ENCODE data around the gene BMP6. TPM values are rescaled to one million over a fixed set of nuclear protein-coding genes. Genes with fewer than 3 reads are reported as not detected.

The BMP6 gene
- total RNA-seq, 2 experiments from 2014 or later: not detected

- Mint-ChIP-seq H3K4me3 (no peak overlapping the region), H3K27ac (no peak overlapping the region), H3K36me3 (ENCODE audit: low read depth) (no peaks in the 10 kb centered on the region), H3K9me3 (no peaks in the 10 kb centered on the region), H3K27me3 (peaks cover 6% of the 10 kb centered on the region), H3K4me1 (peaks cover 13% of the 10 kb centered on the region)
- CTCF ChIA-PET: interaction anchor here (0.6 kb wide), 1 partner anchor 136 kb away, joined by 4 read pairs; no protein-coding TSS in a partner anchor
- DNase-seq: no peak
- POLR2A ChIA-PET: no interaction called here
These were observed 29.8 kb upstream of the BMP6 start for GRCh38 chr6:7696061-7696460.

GRCh38 chr6:7697432-7697819 lies 28.5 kb upstream of the BMP6 start:
- peak overlapping the region; percentile 42 for H3K27ac Mint-ChIP-seq
- H3K4me3 Mint-ChIP-seq: no peak overlapping the region
- ChIA-PET CTCF (no interaction called here), POLR2A (no interaction called here)
- peaks cover 11% of the 10 kb centered on the region for H3K27me3 Mint-ChIP-seq
- H3K9me3 Mint-ChIP-seq: no peaks in the 10 kb centered on the region
- no peak for DNase-seq
- no peaks in the 10 kb centered on the region for H3K36me3 Mint-ChIP-seq (ENCODE audit: low read depth)
- peaks cover 13% of the 10 kb centered on the region for H3K4me1 Mint-ChIP-seq

- ChIA-PET POLR2A (no interaction called here), CTCF (no interaction called here)
- DNase-seq: no peak
- Mint-ChIP-seq H3K27me3 (peaks cover 13% of the 10 kb centered on the region), H3K27ac (no peak overlapping the region), H3K4me3 (no peak overlapping the region), H3K4me1 (peaks cover 13% of the 10 kb centered on the region), H3K36me3 (ENCODE audit: low read depth) (no peaks in the 10 kb centered on the region), H3K9me3 (no peaks in the 10 kb centered on the region)
These were observed 27.9 kb upstream of the BMP6 start for GRCh38 chr6:7697820-7698623.

GRCh38 chr6:7701212-7701834 lies 24.6 kb upstream of the BMP6 start:
- no peaks in the 10 kb centered on the region for H3K9me3 Mint-ChIP-seq
- H3K4me3 Mint-ChIP-seq: no peak overlapping the region

GRCh38 chr6:7703148-7703680 lies 22.7 kb upstream of the BMP6 start:
- no peak overlapping the region for H3K27ac Mint-ChIP-seq
- peaks cover 16% of the 10 kb centered on the region for H3K27me3 Mint-ChIP-seq
- ChIA-PET CTCF (no interaction called here), POLR2A (no interaction called here)
- peaks cover 4% of the 10 kb centered on the region for H3K4me1 Mint-ChIP-seq
- H3K4me3 Mint-ChIP-seq: no peak overlapping the region
- no peak for DNase-seq
- H3K9me3 Mint-ChIP-seq: no peaks in the 10 kb centered on the region
- no peaks in the 10 kb centered on the region for H3K36me3 Mint-ChIP-seq (ENCODE audit: low read depth)

More at GRCh38 chr6:7701212-7701834, 24.6 kb upstream of the BMP6 start:
- Mint-ChIP-seq H3K36me3 (ENCODE audit: low read depth) (no peaks in the 10 kb centered on the region), H3K27ac (no peak overlapping the region), H3K4me1 (peaks cover 13% of the 10 kb centered on the region), H3K27me3 (peaks cover 16% of the 10 kb centered on the region)
- DNase-seq: no peak
- POLR2A ChIA-PET: no interaction called here
- CTCF ChIA-PET: interaction anchor here (1.1 kb wide), 1 partner anchor 305 kb away, joined by 3 read pairs; no protein-coding TSS in a partner anchor

- H3K27ac Mint-ChIP-seq: no peak overlapping the region
- H3K4me3 Mint-ChIP-seq: no peak overlapping the region
- DNase-seq: no peak
- peaks cover 10% of the 10 kb centered on the region for H3K27me3 Mint-ChIP-seq
- no peaks in the 10 kb centered on the region for H3K4me1 Mint-ChIP-seq
- ChIA-PET CTCF (interaction anchor here (0.6 to 0.7 kb wide), 2 partner anchors 114 to 157 kb away, joined by 3 to 5 read pairs; no protein-coding TSS in a partner anchor), POLR2A (no interaction called here)
- H3K36me3 Mint-ChIP-seq (ENCODE audit: low read depth): no peaks in the 10 kb centered on the region
- H3K9me3 Mint-ChIP-seq: no peaks in the 10 kb centered on the region
These were observed 20.4 kb upstream of the BMP6 start for GRCh38 chr6:7705483-7705882.

GRCh38 chr6:7706269-7706668 lies 19.6 kb upstream of the BMP6 start:
- Mint-ChIP-seq H3K27ac (no peak overlapping the region), H3K27me3 (peaks cover 9% of the 10 kb centered on the region), H3K9me3 (no peaks in the 10 kb centered on the region), H3K4me1 (no peaks in the 10 kb centered on the region), H3K4me3 (no peak overlapping the region), H3K36me3 (ENCODE audit: low read depth) (no peaks in the 10 kb centered on the region)
- CTCF ChIA-PET: no interaction called here
- DNase-seq: no peak
- POLR2A ChIA-PET: no interaction called here

- Mint-ChIP-seq H3K4me3 (no peak overlapping the region), H3K27me3 (peaks cover 10% of the 10 kb centered on the region), H3K4me1 (no peaks in the 10 kb centered on the region), H3K27ac (no peak overlapping the region), H3K36me3 (ENCODE audit: low read depth) (no peaks in the 10 kb centered on the region), H3K9me3 (no peaks in the 10 kb centered on the region)
- ChIA-PET CTCF (no interaction called here), POLR2A (no interaction called here)
- DNase-seq: no peak
These were observed 18.1 kb upstream of the BMP6 start for GRCh38 chr6:7707787-7708186.

GRCh38 chr6:7719364-7719850 lies 6.5 kb upstream of the BMP6 start:
- H3K27ac Mint-ChIP-seq: no peak overlapping the region
- CTCF ChIA-PET: interaction anchor here (0.9 kb wide), 1 partner anchor 273 kb away, joined by 3 read pairs; no protein-coding TSS in a partner anchor
- H3K36me3 Mint-ChIP-seq (ENCODE audit: low read depth): no peaks in the 10 kb centered on the region
- peaks cover 36% of the 10 kb centered on the region for H3K27me3 Mint-ChIP-seq
- POLR2A ChIA-PET: no interaction called here
- DNase-seq: no peak
- H3K4me1 Mint-ChIP-seq: peaks cover 4% of the 10 kb centered on the region
- no peak overlapping the region for H3K4me3 Mint-ChIP-seq
- no peaks in the 10 kb centered on the region for H3K9me3 Mint-ChIP-seq

GRCh38 chr6:7720346-7720745 lies 5.6 kb upstream of the BMP6 start:
- H3K36me3 Mint-ChIP-seq (ENCODE audit: low read depth): no peaks in the 10 kb centered on the region

GRCh38 chr6:7721649-7722048 lies 4.2 kb upstream of the BMP6 start:
- H3K4me3 Mint-ChIP-seq: no peak overlapping the region
- CTCF ChIA-PET: interaction anchor here (0.9 kb wide), 1 partner anchor 496 kb away, joined by 3 read pairs; no protein-coding TSS in a partner anchor
- POLR2A ChIA-PET: no interaction called here
- H3K36me3 Mint-ChIP-seq (ENCODE audit: low read depth): no peaks in the 10 kb centered on the region
- no peak overlapping the region for H3K27ac Mint-ChIP-seq
- H3K4me1 Mint-ChIP-seq: peaks cover 13% of the 10 kb centered on the region
- peaks cover 50% of the 10 kb centered on the region for H3K27me3 Mint-ChIP-seq
- no peak for DNase-seq
- no peaks in the 10 kb centered on the region for H3K9me3 Mint-ChIP-seq

More at GRCh38 chr6:7720346-7720745, 5.6 kb upstream of the BMP6 start:
- Mint-ChIP-seq H3K27ac (no peak overlapping the region), H3K4me1 (peaks cover 4% of the 10 kb centered on the region), H3K27me3 (peaks cover 43% of the 10 kb centered on the region), H3K9me3 (no peaks in the 10 kb centered on the region), H3K4me3 (no peak overlapping the region)
- DNase-seq: no peak
- CTCF ChIA-PET: no interaction called here
- POLR2A ChIA-PET: no interaction called here

- Mint-ChIP-seq H3K36me3 (ENCODE audit: low read depth) (no peaks in the 10 kb centered on the region), H3K27ac (no peak overlapping the region), H3K4me3 (no peak overlapping the region), H3K27me3 (peaks cover 50% of the 10 kb centered on the region), H3K9me3 (no peaks in the 10 kb centered on the region), H3K4me1 (peaks cover 16% of the 10 kb centered on the region)
- POLR2A ChIA-PET: interaction anchor here (0.6 kb wide), 1 partner anchor 336 kb away, joined by 3 read pairs; no protein-coding TSS in a partner anchor
- DNase-seq: peak; percentile 75
- CTCF ChIA-PET: interaction anchor here (0.7 to 1.2 kb wide), 5 partner anchors 9 to 496 kb away, joined by 3 to 4 read pairs (median 3); no protein-coding TSS in a partner anchor
These were observed 2.9 kb upstream of the BMP6 start for GRCh38 chr6:7723041-7723447.

- Mint-ChIP-seq H3K4me1 (peaks cover 20% of the 10 kb centered on the region), H3K9me3 (no peaks in the 10 kb centered on the region), H3K4me3 (no peak overlapping the region), H3K27ac (no peak overlapping the region), H3K36me3 (ENCODE audit: low read depth) (no peaks in the 10 kb centered on the region), H3K27me3 (peaks cover 54% of the 10 kb centered on the region)
- DNase-seq: no peak
- POLR2A ChIA-PET: interaction anchor here (0.6 kb wide), 1 partner anchor 336 kb away, joined by 3 read pairs; no protein-coding TSS in a partner anchor
- CTCF ChIA-PET: interaction anchor here (0.9 to 1.2 kb wide), 4 partner anchors 9 to 484 kb away, joined by 3 to 4 read pairs (median 3); no protein-coding TSS in a partner anchor
These were observed 2.3 kb upstream of the BMP6 start for GRCh38 chr6:7723554-7723953.
